IMR-90 (cell line): Measurements from ENCODE around the gene SREK1IP1.

Source experiments
- CEBPB ChIP-seq: IDR thresholded peaks from 2 replicates; pipeline ENCODE4 v1.6.1; 2012; ENCODE audit warnings: low read depth, low read length, improper control_type of control experiment
- FOS ChIP-seq: fragments of 150-350 bp; IDR thresholded peaks from 2 replicates; pipeline ENCODE4 v1.6.1; 2016; ENCODE audit warnings: low read depth, low read length
- MXI1 ChIP-seq: IDR thresholded peaks from 2 replicates; pipeline ENCODE4 v1.6.1; 2012; ENCODE audit warnings: low read depth, mild to moderate bottlenecking, low read length, moderate library complexity, borderline replicate concordance
- POLR2A ChIP-seq: IDR thresholded peaks from 2 replicates; pipeline ENCODE4 v1.6.1; 2012; ENCODE audit warnings: mild to moderate bottlenecking, low read depth, low read length
- RAD21 ChIP-seq: IDR thresholded peaks from 2 replicates; pipeline ENCODE4 v1.6.1; 2012; ENCODE audit warnings: low read length, improper control_type of control experiment
- RFX5 ChIP-seq: IDR thresholded peaks from 2 replicates; pipeline ENCODE4 v1.8.0; 2012; ENCODE audit warnings: low read depth, mild to moderate bottlenecking, low read length, moderate library complexity
- SMC3 ChIP-seq: fragments of 150-350 bp; IDR thresholded peaks from 2 replicates; pipeline ENCODE4 v1.6.1; 2016; ENCODE audit warnings: low read depth, mild to moderate bottlenecking, antibody characterized with exemption, low read length, moderate library complexity
- TF ChIP-seq, protein P1 (sequence below): conservative IDR thresholded peaks from 2 replicates; pipeline ENCODE4 v1.5.1; 2012; ENCODE audit warnings: mild to moderate bottlenecking, low read depth, low read length, improper control_type of control experiment
- TF ChIP-seq, protein P2 (sequence below): fragments of 150-350 bp; IDR thresholded peaks from 2 replicates; pipeline ENCODE4 v1.6.1; 2017; ENCODE audit warnings: mild to moderate bottlenecking, antibody characterized with exemption, low read length, low read depth
- TF ChIP-seq, protein P3 (sequence below): fragments of 150-350 bp; IDR thresholded peaks from 2 replicates; pipeline ENCODE4 v1.6.1; 2016; ENCODE audit warnings: low read depth, mild to moderate bottlenecking, low read length, moderate library complexity, borderline replicate concordance

DNA sequence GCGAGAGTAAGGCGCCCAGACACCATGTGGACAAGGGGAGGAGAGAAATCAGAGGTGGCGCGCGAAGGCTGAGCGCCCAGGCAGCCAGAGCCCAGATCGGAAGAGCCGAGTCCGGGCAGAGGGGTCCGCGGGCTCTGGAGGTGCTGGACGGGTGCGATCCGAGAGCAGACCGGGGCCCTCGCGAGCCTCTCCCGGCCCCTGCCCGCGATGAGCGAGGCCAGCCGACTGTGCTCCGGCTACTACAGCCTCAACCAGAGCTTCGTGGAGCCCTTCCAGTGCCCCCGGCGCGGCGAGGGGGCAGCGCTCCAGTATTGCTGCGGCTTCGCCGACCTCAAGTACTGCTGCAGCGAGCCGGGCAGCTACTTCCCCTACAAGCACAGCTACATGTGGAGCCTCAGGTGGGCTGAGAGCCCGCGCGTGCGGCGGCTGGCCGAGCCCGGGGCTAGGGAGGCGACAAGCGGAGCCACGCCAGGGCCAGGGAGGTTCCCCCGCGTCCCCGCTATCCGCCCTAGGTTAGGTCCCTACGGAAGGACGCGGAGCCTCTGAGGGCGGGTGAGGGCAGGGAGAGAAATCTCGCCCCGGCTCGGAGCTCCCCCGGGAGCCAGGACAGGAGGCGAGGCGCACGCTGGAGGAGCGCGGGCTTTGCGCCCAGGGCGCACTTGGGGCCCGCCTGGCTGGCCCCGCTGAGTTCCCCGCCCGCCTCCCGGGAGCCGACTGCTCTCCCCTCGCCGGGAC is 77.9 kb downstream of the SREK1IP1 start, which contains the start of gene SHISAL2B:
- TF ChIP-seq, protein P1, sequence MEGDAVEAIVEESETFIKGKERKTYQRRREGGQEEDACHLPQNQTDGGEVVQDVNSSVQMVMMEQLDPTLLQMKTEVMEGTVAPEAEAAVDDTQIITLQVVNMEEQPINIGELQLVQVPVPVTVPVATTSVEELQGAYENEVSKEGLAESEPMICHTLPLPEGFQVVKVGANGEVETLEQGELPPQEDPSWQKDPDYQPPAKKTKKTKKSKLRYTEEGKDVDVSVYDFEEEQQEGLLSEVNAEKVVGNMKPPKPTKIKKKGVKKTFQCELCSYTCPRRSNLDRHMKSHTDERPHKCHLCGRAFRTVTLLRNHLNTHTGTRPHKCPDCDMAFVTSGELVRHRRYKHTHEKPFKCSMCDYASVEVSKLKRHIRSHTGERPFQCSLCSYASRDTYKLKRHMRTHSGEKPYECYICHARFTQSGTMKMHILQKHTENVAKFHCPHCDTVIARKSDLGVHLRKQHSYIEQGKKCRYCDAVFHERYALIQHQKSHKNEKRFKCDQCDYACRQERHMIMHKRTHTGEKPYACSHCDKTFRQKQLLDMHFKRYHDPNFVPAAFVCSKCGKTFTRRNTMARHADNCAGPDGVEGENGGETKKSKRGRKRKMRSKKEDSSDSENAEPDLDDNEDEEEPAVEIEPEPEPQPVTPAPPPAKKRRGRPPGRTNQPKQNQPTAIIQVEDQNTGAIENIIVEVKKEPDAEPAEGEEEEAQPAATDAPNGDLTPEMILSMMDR = no peak
- TF ChIP-seq RFX5 (no peak), POLR2A (no peak), RAD21 (no peak), CEBPB (no peak), MXI1 (no peak), FOS (no peak), SMC3 (no peak)
- TF ChIP-seq, protein P2, sequence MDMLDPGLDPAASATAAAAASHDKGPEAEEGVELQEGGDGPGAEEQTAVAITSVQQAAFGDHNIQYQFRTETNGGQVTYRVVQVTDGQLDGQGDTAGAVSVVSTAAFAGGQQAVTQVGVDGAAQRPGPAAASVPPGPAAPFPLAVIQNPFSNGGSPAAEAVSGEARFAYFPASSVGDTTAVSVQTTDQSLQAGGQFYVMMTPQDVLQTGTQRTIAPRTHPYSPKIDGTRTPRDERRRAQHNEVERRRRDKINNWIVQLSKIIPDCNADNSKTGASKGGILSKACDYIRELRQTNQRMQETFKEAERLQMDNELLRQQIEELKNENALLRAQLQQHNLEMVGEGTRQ = no peak
- TF ChIP-seq, protein P3, sequence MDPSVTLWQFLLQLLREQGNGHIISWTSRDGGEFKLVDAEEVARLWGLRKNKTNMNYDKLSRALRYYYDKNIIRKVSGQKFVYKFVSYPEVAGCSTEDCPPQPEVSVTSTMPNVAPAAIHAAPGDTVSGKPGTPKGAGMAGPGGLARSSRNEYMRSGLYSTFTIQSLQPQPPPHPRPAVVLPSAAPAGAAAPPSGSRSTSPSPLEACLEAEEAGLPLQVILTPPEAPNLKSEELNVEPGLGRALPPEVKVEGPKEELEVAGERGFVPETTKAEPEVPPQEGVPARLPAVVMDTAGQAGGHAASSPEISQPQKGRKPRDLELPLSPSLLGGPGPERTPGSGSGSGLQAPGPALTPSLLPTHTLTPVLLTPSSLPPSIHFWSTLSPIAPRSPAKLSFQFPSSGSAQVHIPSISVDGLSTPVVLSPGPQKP = no peak
